Panc1 (cell line): Measurements from ENCODE around the gene ELSPBP1. TPM values are rescaled to one million over a fixed set of nuclear protein-coding genes. Genes with fewer than 3 reads are reported as not detected.

Experiments used
- total RNA-seq: library from RNA; stranded (reverse); gene quantifications from one replicate; pipeline ENCODE4 v1.2.1, GENCODE V29; 2021; ENCODE audit not compliant: unreplicated experiment

The ELSPBP1 gene
- total RNA-seq, 1 experiment from 2014 or later, result not detected

Other genes starting within 250 kb of the ELSPBP1 start
- gene NOP53, start 249.1 kb upstream of the ELSPBP1 start, total RNA-seq, result 64.3 TPM
- gene SELENOW, start 215.9 kb upstream of the ELSPBP1 start, total RNA-seq, result 62.0 TPM
- not detected for gene TPRX1, start 190.1 kb upstream of the ELSPBP1 start, total RNA-seq
- not detected for gene CRX, start 172.7 kb upstream of the ELSPBP1 start, total RNA-seq
- gene TPRX2, start 135.4 kb upstream of the ELSPBP1 start, total RNA-seq, result not detected
- 0.18 TPM for gene SULT2A1, start 108.3 kb upstream of the ELSPBP1 start, total RNA-seq
- gene BSPH1, start 2.5 kb upstream of the ELSPBP1 start, total RNA-seq, result not detected
- not detected for gene CABP5, start 49.4 kb downstream of the ELSPBP1 start, total RNA-seq
- 2.0 TPM for gene PLA2G4C, start 116.2 kb downstream of the ELSPBP1 start, total RNA-seq
- gene LIG1, start 175.7 kb downstream of the ELSPBP1 start, total RNA-seq, result 41.3 TPM
- gene ZSWIM9, start 176.0 kb downstream of the ELSPBP1 start, total RNA-seq, result 6.8 TPM